NK-92 treated with Interleukin-12 subunit alpha and Interleukin-12 subunit beta, amount 100 ng/mL, for 24 hours (cell line): ENCODE data around the gene ABCC2.
A peak's percentile ranks its signal among the peaks of the same experiment; 100 is the strongest.
"Not testable (repeated sequence)": the region's sequence is repeated elsewhere in the genome, so short reads cannot be mapped to it uniquely, and the experiment has no call there.

Experiments used
- DNase-seq: peaks from one replicate; lab custom pipeline; 2025; lab: John Stamatoyannopoulos, UW

The ABCC2 gene

GRCh38 chr10:99782447-99783286, at the start of gene ABCC2:
TSS of gene ABCC2 (plus strand) at chr10:99782640. CDS start at chr10:99782845, 205 bp downstream.
- DNase-seq, result no peak

- DNase-seq, result no peak
Measured at GRCh38 chr10:99733366-99733765, 49.1 kb upstream of the ABCC2 start.

GRCh38 chr10:99734111-99734510, 48.3 kb upstream of the ABCC2 start:
- not testable (repeated sequence) for DNase-seq

- DNase-seq, result no peak
Measured at GRCh38 chr10:99740260-99740659, 42.2 kb upstream of the ABCC2 start.

- no peak for DNase-seq
Measured at GRCh38 chr10:99740933-99741559, 41.4 kb upstream of the ABCC2 start.

- no peak for DNase-seq
Measured at GRCh38 chr10:99742254-99742653, 40.2 kb upstream of the ABCC2 start.

- DNase-seq, result no peak
Measured at GRCh38 chr10:99742701-99743100, 39.7 kb upstream of the ABCC2 start.

- DNase-seq, result no peak
Measured at GRCh38 chr10:99743841-99744240, 38.6 kb upstream of the ABCC2 start.

GRCh38 chr10:99746166-99746565, 36.3 kb upstream of the ABCC2 start:
- DNase-seq, result not testable (repeated sequence)

- no peak for DNase-seq
Measured at GRCh38 chr10:99748823-99749451, 33.5 kb upstream of the ABCC2 start.

- DNase-seq, result no peak
Measured at GRCh38 chr10:99750641-99751040, 31.8 kb upstream of the ABCC2 start.

GRCh38 chr10:99754670-99755069, 27.8 kb upstream of the ABCC2 start:
- no peak for DNase-seq

- DNase-seq, result no peak
Measured at GRCh38 chr10:99756159-99756558, 26.3 kb upstream of the ABCC2 start.

- DNase-seq, result no peak
Measured at GRCh38 chr10:99758211-99758891, 24.1 kb upstream of the ABCC2 start.

- no peak for DNase-seq
Measured at GRCh38 chr10:99760321-99760720, 22.1 kb upstream of the ABCC2 start.

GRCh38 chr10:99761365-99761764, 21.1 kb upstream of the ABCC2 start:
- DNase-seq, result no peak

- no peak for DNase-seq
Measured at GRCh38 chr10:99765672-99766301, 16.7 kb upstream of the ABCC2 start.

GRCh38 chr10:99766302-99766681, 16.1 kb upstream of the ABCC2 start:
- peak; percentile 34 for DNase-seq

- DNase-seq, result no peak
Measured at GRCh38 chr10:99767901-99768300, 14.5 kb upstream of the ABCC2 start.

- DNase-seq, result no peak
Measured at GRCh38 chr10:99768556-99768955, 13.9 kb upstream of the ABCC2 start.

- no peak for DNase-seq
Measured at GRCh38 chr10:99769706-99770105, 12.7 kb upstream of the ABCC2 start.
